ENCODE data around the gene CTNNA3.

- no peak for TF ChIP-seq CTCF (IDR thresholded peaks at IDR 0.05)
- no peak for TF ChIP-seq POLR2A (IDR thresholded peaks at IDR 0.05)
These were observed 168.6 kb downstream of the CTNNA3 start for GRCh38 chr10:67527351-67527750.

Measured in right lobe of liver (tissue), 4 donors.